SIG-M5 treated with dmso at 0.1 percent for 504 hours (cell line): ENCODE measurements around the gene SLAMF9.
"Not testable (repeated sequence)": the region's sequence is repeated elsewhere in the genome, so short reads cannot be mapped to it uniquely, and the experiment has no call there.

ENCODE experiments used
- DNase-seq: peaks from one replicate; lab custom pipeline; 2025; ENCODE audit not compliant: unreplicated experiment; lab: John Stamatoyannopoulos, UW

SLAMF9 gene

DNA sequence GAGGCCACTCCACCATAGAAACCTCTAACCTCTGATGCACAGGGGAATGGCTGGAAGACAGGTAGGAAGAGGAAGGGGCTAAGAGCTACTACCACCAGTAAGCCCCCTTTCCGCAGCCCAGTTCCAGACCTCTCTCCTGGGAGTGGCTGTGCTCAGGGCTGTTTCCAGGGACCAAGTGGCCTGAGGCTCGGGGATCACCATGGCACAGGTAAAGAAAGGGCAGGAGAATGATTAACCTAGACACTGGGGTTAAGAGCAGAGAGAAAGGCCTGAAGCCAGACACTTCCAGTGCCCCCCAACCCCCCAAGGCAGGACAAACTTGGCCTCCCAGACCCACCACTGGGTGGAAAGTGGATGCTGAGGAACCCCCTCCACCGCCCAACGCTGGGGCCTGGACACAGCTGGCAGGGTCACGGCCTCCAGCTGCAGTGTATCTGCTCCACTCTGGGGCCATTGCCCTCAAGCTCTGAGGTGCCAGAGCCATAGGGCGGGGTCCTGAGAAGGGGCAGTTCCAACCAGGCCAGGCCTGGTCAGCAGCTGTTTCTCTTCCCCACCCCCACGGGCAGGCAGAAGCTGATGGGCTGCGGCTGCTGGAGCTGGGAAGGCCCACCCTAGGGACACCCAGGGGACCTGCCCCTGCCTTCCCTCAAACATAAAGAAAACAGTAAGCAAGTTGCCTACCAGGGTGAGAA is 31.4 kb downstream of the SLAMF9 start:
- DNase-seq = no peak

DNA sequence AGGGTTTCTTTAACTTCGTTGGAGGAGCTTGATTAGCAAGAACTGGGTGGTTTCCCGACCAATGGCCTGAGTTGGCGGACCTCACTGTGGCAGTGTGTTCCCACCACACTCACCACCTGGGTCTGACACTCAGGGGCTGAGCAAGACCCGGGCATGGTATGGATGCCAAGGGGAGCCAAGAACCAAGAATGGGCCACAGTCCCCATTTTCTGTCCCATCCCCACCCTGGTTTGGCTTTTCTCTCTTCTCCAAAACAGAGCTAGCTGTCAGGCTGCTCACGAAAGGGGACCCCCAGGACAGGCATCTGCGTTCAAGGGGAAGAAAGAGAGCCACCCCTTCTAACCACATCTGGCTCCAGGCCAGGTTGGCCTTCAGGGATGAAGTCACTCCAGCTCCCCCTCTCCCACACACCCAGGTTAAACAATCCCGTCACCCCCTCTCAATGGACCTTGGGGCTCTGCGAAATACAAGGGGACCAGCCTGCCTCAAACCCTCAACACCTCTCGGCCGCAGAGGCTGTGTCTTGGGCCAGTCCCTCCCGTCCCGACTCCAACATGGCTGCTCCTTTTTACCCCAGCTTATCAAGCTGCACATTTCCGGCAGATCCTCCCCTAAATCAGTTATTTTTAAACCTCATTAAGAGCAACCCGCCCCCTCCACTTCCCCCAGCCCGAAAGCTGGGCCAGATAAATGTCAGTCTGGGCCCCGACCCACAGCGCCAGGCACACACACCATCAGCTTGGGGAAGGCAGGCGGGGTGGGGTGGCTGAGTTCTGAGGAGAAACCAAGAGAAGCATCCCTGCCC is 32.1 kb downstream of the SLAMF9 start:
- no peak for DNase-seq

DNA sequence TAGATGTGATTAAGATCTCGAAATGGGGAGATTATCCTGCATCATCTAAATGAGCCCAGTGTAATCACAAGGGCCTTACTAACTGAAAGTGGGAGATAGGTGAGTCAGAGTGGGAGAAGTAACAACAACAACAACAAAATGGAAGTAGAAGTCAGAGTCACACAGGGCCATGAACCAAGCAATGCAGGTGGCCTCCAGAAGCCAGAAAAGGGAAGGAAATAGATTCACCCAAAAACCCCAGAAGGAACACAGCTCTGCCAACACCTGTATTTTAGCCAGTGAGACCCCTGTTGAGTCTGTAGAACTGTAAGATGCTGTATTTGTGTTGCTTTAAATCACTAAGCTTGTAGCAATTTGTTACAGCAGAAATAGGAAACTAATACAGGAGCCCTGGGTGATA is 32.8 kb downstream of the SLAMF9 start:
- DNase-seq = no peak

DNA sequence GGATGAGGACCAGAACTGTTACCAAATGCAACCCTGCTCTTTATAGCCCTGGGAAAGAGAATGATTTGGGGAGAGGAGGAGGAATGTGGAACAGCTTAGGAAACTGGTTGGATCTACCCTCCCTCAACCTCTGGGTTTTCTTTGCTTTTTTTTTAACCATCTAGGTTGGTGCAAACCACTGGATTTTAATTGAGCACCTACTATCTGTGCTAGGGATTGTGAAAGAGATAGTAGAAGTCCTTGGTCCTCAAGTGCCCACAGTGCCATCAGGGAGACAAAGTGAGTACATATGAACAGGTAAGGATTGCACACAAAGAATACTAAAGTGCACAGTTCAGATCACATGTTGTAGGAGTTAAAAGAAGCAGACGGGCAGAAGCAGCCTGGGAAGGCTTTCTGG is 33.4 kb downstream of the SLAMF9 start:
- no peak for DNase-seq

DNA sequence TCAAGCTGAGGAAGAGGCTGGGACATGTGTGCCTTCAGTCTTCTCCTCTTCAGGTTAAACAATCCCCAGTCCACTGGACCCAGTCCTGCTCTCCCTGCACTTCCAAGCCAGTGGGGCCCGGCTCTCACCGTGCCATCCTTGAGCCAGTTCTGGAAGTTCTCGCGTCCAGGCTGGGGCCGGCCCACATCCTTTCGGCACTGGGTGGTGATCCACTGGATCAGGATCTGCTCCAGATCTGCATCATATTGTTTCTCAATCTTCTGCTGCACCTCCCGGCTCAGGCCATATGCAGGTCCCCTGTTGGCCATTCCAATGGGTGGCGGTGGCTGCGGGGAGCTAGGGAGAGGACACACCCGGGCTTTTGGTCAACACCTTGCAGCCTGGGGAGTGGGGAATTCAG is 33.8 kb downstream of the SLAMF9 start:
- no peak for DNase-seq

DNA sequence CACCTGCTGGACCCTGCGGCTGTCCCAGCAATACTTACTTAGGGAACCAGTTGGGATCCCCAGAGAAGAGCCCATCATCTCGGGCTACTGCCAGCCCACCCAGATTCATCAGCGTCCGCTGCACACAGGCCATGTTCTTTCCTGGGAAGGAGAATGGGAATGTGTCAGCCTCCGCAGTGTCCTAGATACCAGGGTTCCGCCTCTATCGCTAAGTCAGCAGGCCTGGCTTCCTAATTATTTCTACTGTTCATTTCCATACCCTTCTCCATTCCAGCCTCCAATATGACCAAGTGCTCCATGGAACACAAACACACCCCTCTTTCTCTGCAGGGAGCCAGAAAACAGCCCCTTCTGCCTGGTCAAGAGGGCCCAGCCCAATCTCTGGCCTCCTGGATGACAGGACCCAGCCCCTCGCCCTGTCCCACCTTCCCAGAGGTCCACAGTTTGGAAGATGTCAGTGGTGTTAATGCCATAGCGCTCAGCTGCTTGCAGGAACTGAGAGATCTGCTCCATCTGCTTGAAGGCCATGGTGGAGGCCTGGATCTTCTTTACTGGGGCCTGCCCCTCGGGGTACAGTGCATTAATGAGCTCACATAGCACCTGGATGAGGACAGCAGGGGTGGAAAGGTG is 34.7 kb downstream of the SLAMF9 start:
- DNase-seq = no peak

DNA sequence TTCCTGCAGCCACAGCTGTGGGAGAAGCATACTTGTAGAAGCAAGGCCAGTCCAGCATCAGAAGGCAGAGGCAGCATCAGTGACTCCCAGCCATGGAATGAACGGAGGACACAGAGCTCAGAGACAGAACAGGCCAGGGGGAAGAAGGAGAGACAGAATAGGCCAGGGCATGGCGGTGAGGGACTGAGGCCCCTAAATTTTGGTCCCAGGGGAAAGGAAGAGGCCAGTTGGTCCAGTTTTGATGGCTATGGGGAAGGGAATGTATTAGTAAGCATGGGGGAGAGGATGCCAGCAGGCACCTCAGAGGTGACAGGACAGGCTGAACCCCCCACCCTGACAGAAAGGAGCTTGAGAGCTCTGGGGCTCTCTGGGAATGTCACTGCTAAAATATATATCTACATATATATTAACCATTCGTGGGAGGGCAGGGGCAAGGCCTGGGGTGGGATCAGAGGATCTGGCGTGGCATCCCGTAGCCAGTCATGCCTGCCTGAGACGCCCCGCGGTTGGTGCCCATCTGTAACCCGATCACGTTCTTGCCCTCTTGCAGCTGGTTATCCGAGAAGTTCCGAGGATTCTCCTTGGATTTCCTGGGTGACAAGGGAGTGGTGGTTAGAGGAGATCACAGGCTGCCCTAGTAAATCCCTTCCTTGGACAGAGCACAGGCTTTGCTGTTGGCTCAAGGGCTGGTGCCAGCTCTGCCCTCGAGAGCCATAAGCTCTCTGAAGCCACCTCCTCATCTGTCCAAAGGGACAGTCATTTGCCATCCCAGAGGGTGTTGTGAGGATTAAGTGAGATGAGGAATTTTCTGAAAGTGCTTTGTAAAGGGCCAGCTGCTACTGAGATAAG is 35.5 kb downstream of the SLAMF9 start:
- no peak for DNase-seq

DNA sequence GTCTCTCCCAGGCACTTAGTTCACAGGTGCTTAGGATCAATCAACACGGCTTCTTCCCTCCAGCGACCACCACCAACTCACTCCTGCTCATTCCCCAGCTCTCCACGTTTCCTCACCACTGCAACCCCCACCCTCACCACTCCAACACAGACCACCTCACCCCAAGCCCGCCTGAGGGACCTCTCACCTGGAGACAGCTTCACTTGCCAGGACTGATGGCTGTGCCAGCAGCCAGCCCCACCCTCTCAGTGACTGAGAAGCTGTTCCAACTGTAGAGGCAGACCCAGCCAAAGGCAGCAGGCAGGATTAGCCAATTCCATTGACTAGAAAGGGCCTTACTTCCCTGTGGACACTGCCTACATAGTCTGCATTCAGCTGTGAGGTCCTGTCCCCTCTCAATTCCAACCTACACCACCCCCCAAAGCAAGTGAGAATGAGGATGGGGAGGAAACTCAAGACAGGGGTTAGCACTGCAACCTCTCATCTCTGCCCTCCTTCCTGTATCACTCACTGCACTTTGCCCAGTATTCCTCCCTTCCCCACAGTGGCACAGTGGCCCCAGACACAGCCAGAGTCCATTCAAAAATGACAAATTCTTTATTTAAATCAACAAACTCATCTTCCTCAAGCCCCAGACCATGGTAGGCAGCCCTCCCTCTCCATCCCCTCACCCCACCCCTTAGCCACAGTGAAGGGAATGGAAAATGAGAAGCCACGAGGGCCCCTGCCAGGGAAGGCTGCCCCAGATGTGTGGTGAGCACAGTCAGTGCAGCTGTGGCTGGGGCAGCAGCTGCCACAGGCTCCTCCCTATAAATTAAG is 36.3 kb downstream of the SLAMF9 start:
- no peak for DNase-seq

DNA sequence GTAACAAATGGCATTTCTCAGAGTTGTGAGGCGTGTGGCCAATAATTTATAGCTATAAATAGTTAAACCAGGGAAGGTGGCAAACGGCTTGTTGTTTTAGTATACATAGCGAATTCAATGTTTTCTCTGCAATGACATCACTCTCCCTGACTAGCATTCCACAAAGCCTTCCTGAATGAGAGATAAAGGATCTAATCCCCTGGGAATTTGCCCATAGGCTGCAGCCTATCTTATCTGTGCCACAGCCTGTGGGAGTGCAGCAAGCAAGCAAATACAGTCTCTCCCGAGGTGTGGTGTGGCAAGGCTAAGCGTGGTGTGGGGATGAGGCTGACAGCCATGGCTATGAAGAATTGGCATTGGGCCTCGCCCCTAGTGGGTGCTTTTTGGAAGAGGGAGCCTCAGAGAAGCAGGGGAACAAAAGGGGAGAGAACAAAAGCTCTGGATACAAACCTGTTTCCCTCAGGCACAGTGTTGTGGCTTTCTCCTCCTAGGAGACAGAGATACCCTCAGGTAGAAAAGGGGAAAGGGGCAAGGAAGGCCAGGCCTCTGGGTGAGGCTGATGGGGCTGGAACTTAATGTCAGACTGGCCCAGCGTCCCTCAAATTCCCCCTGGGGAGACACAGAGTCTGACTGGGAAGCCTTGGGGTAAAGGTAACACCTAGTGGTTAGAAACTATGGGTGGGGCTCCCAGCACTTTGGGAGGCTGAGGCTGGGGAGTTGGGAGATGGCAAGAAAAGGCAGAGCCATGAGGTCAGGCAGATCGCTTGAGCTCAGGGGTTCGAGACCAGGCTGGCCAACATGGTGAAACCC is 37.6 kb downstream of the SLAMF9 start:
- no peak for DNase-seq

DNA sequence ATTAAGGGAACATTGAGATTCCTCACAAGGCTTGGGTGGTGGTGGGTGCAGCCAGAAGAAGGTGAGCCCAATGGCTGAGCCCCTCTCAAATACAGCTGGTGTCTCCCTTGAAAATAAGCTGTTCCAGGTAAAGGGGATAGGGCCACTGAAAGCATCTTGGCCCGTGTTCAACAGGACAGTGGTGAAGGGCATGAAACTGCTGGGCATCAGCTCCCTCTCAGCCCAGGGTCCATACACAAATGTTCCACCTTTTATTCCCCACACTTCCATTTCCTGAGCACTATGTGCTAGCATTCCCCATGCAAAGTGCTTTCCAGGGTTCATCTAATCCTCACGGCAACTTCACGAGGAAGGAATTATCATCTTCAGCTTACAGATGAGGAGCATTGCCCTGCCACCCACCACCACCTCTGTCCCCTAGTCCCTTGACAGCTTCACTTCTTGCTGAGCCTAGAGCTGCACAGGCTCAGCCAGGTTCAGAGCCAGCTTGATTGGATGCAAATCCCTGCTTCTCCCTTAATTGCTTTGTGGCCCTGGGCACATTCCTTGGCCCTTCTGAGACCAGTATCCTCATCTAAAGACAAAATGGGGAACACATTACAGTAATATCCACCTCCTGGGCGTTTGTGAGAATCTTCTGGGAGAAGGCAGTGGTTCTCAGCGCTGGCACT is 38.3 kb downstream of the SLAMF9 start:
- DNase-seq = no peak

DNA sequence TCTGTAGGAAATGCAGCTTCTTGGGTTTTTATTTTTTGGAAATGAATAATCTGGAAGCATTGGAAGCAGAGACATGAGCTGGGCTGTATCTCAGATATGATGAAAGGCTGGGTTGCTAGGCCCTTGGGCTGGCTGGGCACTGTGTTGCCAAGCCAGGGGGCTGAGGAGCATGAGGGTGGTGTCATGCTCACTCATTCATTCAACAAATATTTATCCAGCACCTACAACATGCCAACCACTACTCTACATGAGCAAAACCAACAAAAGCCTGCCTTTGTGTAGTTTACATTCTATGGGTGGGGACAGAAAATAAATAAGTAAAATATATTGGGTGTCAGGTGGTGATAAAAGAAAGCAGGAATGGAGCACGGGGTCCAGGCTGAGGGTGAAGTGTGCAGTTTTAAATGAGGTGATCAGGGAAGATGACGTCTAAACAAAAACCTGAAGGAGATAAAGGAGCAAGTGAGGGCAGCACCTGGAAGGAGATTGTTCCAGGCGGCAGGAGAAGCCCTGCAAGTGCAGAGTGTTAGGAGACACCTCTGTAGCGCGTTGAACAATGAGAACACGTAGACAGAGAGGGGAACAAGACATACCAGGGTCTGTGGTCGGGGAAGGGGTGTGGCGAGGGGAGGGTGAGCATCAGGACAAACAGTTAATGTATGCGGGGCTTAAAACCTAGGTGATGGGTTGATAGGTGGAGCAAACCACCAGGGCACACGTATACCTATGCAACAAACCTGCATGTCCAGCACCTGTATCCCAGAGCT is 39.6 kb downstream of the SLAMF9 start:
- DNase-seq = no peak

DNA sequence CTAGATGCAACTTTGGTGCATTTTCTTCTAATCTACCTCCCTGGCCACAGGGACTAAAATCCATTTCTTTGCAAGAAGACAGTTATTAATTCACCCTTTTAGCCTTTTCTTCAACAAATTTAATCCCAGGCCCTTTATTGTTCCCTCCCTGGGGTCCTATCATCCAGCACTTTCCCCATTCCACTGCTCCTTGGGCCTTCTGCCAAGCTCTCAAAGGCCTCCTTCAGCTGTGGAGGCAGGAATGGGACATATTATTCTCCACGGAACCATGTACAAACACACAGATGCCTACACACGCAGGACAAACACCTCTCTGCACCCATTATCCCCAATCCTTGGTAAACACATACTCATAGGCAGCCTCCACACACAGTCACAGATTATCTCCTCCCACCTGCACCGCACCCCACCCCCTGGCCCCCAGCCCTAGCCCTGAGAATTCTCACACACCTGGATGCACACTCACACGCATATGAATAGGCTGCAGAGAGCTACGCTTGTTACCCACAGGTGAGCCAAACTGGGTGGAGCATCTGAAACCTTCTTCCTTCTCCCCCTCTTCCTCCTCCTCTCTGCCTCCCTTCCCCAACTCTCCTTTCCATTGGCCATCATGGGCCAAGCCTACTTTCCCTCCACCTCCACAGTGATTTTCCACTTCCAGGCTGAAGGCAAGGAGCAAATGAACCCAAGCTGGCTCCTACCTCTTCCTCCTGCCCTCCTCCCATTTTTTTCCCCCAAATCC is 40.4 kb downstream of the SLAMF9 start:
- no peak for DNase-seq

DNA sequence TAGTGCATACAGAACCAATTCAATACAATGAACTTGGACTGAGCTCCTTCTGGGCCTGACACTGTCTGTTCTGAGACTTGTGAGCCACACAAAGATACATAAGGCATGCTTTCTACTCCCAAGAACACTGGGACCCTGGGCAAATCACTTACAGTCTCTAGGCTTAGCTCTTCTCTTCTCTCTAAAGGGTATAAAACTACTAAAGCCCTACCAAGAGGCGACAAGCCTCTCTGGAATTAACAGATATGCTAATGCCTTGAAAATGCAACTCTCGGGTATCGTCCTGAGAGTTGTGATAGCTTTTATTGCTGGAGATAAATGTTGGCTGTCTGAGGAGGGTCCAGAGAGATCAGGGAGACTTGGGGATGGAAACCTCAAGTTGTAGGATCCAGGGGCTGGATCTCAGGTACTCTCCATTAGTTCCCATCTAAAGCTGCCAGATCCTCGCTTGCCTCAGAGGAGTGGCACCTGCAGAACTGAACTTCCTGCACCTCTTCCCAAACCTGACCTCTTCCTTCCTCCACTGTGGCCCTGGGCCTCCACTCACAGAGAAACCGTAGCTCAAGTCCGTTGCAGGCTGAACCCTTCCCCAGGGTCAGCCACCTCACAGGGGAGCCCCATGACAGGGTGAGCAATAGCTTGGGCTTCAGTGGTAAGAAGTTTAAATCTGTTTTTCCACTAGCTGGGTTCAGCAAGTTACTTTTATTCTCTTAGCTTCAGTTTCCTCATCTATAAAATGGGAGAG is 42.5 kb downstream of the SLAMF9 start:
- DNase-seq = no peak

DNA sequence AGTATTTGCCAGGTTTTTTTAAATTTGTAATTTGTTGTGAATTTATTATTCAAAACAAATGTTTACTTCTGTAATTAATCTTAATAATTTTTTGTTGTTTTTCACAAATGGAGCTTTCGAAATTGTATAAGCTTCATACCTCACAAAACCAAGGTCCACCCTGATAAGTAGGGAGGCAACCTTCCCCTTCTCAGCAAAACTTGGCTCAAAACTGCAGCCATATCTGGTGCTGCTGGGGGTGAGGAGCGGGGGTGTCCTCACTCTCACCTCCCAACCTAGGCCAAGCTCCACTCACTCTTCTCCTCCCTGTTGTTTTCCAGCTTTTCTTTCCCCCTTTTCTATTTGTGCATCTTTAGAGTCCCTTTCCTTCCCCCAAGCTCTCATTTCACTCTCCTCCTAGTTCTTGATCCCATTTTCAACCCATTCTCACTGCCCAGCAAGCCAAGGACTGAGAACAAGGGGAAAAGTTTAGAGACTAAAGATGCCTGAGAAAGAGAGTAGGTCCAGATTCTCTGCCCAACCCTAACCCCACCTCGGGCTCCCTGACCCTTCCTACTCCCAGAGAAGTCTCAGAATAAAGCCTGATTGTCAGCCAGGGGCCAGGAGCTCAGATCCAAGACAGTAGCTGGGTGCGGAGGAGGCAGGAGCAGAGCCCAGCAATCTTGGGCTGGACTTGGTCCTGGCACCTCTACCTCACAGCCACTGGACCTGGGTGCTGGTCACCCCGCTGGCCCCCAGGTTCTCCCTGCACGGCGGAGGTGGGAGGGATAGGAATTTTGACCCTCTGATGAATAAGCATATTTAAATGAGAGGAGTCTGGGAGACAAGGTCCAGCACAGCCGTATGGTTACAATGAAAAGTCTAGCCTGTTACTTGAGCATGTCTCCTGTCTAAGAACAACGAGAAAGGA is 45.8 kb downstream of the SLAMF9 start:
- DNase-seq = no peak

DNA sequence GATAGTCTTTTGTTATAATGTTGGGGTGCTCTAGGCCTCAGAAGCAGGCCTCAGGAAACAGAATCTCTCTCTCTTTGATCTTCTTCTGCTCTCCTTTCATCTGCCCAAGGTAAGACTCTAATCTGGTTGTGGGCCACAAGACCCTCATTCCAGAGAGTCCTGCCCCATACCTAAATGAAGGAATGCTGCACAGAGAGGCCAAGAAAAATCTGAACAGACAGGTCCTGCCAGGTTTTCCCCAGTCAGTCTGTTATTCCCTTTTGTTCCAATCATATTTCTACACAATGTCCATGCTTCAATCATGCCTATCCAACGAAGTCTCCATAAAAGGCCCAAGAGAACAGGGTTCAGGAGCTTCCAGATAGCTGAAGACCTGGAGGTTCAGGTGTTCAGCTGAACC is 47.1 kb downstream of the SLAMF9 start:
- DNase-seq = no peak

DNA sequence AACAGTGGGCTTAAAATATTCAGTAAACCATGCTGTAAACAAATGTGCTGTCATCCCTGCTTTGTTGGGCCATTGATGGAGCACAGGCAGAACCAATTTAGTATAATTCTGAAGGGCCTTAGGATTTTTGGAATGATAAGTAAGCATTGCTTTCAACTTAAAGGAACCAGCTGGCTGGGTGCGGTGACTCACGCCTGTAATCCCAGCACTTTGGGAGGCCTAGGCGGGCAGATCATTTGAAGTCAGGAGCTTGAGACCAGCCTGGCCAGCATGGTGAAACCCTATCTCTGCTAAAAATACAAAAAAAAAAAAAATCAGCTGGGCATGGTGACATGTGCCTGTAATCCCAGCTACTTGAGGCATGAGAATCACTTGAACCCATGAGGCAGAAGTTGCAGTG is 50.0 kb downstream of the SLAMF9 start:
- DNase-seq = not testable (repeated sequence)
